Common myeloid progenitor, CD34-positive (primary cell): Measurements from ENCODE around the gene HSFX3. TPM values are rescaled to one million over a fixed set of nuclear protein-coding genes. Genes with fewer than 3 reads are reported as not detected.
"Not testable (repeated sequence)": the region's sequence is repeated elsewhere in the genome, so short reads cannot be mapped to it uniquely, and the experiment has no call there.

ENCODE experiments used
- CTCF ChIA-PET: fragments of 350-600 bp; sonication (Branson Sonifier 250); formaldehyde crosslinking; loops from one replicate; lab custom pipeline; 2021; ENCODE audit warnings: antibody characterized with exemption; lab: Charles Lee
- POLR2A ChIA-PET: fragments of 350-600 bp; sonication (Branson Sonifier 250); formaldehyde crosslinking; loops from one replicate; lab custom pipeline; 2021; ENCODE audit warnings: antibody characterized with exemption; lab: Charles Lee
- DNase-seq, 3 donors: peaks; one replicate each; pipeline versions ENCODE4 v3.0.0 to v3.0.0-alpha.2; 2013
- H3K27ac ChIP-seq, 2 experiments: 1 replicate in 1 of 2; 2 replicates in 1 of 2; pipeline ENCODE4 v1.7.0; 2013; ENCODE audit warnings: inconsistent platforms in 2 of 2, low read length in 2 of 2, mild to moderate bottlenecking in 2 of 2, low read depth in 1 of 2, moderate library complexity in 1 of 2; ENCODE audit not compliant: severe bottlenecking in 2 of 2, insufficient read depth in 1 of 2, poor library complexity in 1 of 2
- H3K27me3 ChIP-seq, 5 experiments: replicated peaks in 2 of 5; 1 replicate in 3 of 5; 2 replicates in 2 of 5; pipeline versions ENCODE4 v1.6.1 to v1.7.0; 2013; ENCODE audit warnings: low read length in 4 of 5, mild to moderate bottlenecking in 2 of 5, moderate library complexity in 2 of 5, inconsistent platforms in 1 of 5; ENCODE audit not compliant: insufficient read depth in 5 of 5, control insufficient read depth in 4 of 5
- H3K36me3 ChIP-seq, 4 experiments: 1 replicate in 2 of 4; 2 replicates in 2 of 4; pipeline versions ENCODE4 v1.6.1 to v1.7.0; 2013; ENCODE audit warnings: low read length in 3 of 4, control low read depth in 1 of 4, mild to moderate bottlenecking in 1 of 4; ENCODE audit not compliant: control insufficient read depth in 4 of 4, insufficient read depth in 4 of 4
- H3K4me1 ChIP-seq, 4 experiments: 1 replicate in 3 of 4; 2 replicates in 1 of 4; pipeline versions ENCODE4 v1.6.1 to v1.7.1; 2013; ENCODE audit warnings: low read length in 3 of 4, mild to moderate bottlenecking in 3 of 4, control low read depth in 1 of 4, inconsistent platforms in 1 of 4, moderate library complexity in 1 of 4; ENCODE audit not compliant: control insufficient read depth in 4 of 4, insufficient read depth in 4 of 4; ENCODE audit errors: control extremely low read depth in 1 of 4
- H3K4me3 ChIP-seq, 7 experiments: 1 replicate in 4 of 7; 2 replicates in 3 of 7; pipeline versions ENCODE4 v1.5.1 to v1.7.0; 2013; ENCODE audit warnings: mild to moderate bottlenecking in 7 of 7, low read length in 6 of 7, moderate library complexity in 6 of 7, inconsistent platforms in 2 of 7, low read depth in 2 of 7, control low read depth in 1 of 7; ENCODE audit not compliant: insufficient read depth in 4 of 7, control insufficient read depth in 1 of 7; ENCODE audit errors: extremely low read depth in 1 of 7
- H3K9me3 ChIP-seq, 5 experiments: 1 replicate in 4 of 5; 2 replicates in 1 of 5; pipeline versions ENCODE4 v1.6.1 to v1.7.1; 2013; ENCODE audit warnings: low read length in 4 of 5, mild to moderate bottlenecking in 2 of 5, inconsistent platforms in 1 of 5, low read depth in 1 of 5, moderate library complexity in 1 of 5; ENCODE audit not compliant: control insufficient read depth in 4 of 5, insufficient read depth in 2 of 5; ENCODE audit errors: control extremely low read depth in 1 of 5
- WGBS: methylation state at CpG from one replicate; pipeline ENCODE4 v1.1.5; 2013; ENCODE audit not compliant: insufficient coverage; 5-methylcytosine and 5-hydroxymethylcytosine counted together
- polyA plus RNA-seq: library from polyadenylated mRNA; unstranded; fragments of 120-200 nt; gene quantifications from one replicate; pipeline ENCODE4 v1.2.1, GENCODE V29; 2013

The HSFX3 gene
- polyA plus RNA-seq: not detected

GRCh38 chrX:149549701-149550100, at the start of gene HSFX3:
Gene HSFX3, minus strand, starts transcription at chrX:149549924. Its CDS starts 72 bp downstream, at chrX:149549852.
- no CpG with 5 or more reads among the region's 6 CpGs for whole genome bisulfite sequencing
- H3K9me3 ChIP-seq, H3K27me3 ChIP-seq, H3K36me3 ChIP-seq, DNase-seq, H3K27ac ChIP-seq, H3K4me3 ChIP-seq, H3K4me1 ChIP-seq, CTCF ChIA-PET, POLR2A ChIA-PET: not testable (repeated sequence)

- POLR2A ChIA-PET, H3K4me3 ChIP-seq, H3K4me1 ChIP-seq, CTCF ChIA-PET, H3K9me3 ChIP-seq, H3K36me3 ChIP-seq, DNase-seq, H3K27ac ChIP-seq, H3K27me3 ChIP-seq: not testable (repeated sequence)
- no CpG with 5 or more reads among the region's 11 CpGs for WGBS
Observed at GRCh38 chrX:149598603-149599002, 48.9 kb upstream of the HSFX3 start.

- CTCF ChIA-PET: not testable (repeated sequence)
Observed at GRCh38 chrX:149595943-149596342, 46.2 kb upstream of the HSFX3 start.

GRCh38 chrX:149595214-149595613, 45.5 kb upstream of the HSFX3 start, which contains the start of gene HSFX2:
Gene HSFX2, minus strand, starts transcription at chrX:149595314. Its CDS starts 614 bp downstream, at chrX:149594700.
- CTCF ChIA-PET: not testable (repeated sequence)

More at GRCh38 chrX:149595943-149596342, 46.2 kb upstream of the HSFX3 start:
- H3K4me1 ChIP-seq, H3K9me3 ChIP-seq, H3K36me3 ChIP-seq, H3K27me3 ChIP-seq, H3K27ac ChIP-seq, POLR2A ChIA-PET, DNase-seq, H3K4me3 ChIP-seq: not testable (repeated sequence)
- no CpG with 5 or more reads among the region's 7 CpGs for WGBS

GRCh38 chrX:149590993-149591392, 41.3 kb upstream of the HSFX3 start:
- H3K4me3 ChIP-seq, H3K4me1 ChIP-seq, DNase-seq, H3K27me3 ChIP-seq, H3K9me3 ChIP-seq, H3K36me3 ChIP-seq, POLR2A ChIA-PET, CTCF ChIA-PET, H3K27ac ChIP-seq: not testable (repeated sequence)
- WGBS: no CpG with 5 or more reads among the region's 7 CpGs

More at GRCh38 chrX:149595214-149595613, 45.5 kb upstream of the HSFX3 start, which contains the start of gene HSFX2:
- POLR2A ChIA-PET, H3K36me3 ChIP-seq, H3K4me3 ChIP-seq, DNase-seq, H3K27me3 ChIP-seq, H3K9me3 ChIP-seq, H3K27ac ChIP-seq, H3K4me1 ChIP-seq: not testable (repeated sequence)
- WGBS: no CpG with 5 or more reads among the region's 17 CpGs

- H3K4me3 ChIP-seq, H3K4me1 ChIP-seq, CTCF ChIA-PET, DNase-seq, POLR2A ChIA-PET, H3K27ac ChIP-seq, H3K36me3 ChIP-seq, H3K9me3 ChIP-seq, H3K27me3 ChIP-seq: not testable (repeated sequence)
- no CpG with 5 or more reads among the region's 12 CpGs for WGBS
Observed at GRCh38 chrX:149587359-149587758, 37.6 kb upstream of the HSFX3 start, which contains the start of gene MAGEA9B. Gene MAGEA9B, minus strand, starts transcription at chrX:149587459. Its CDS starts 4,280 bp downstream, at chrX:149583179.

- H3K4me1 ChIP-seq, H3K27ac ChIP-seq, H3K4me3 ChIP-seq, H3K36me3 ChIP-seq, H3K27me3 ChIP-seq, DNase-seq, CTCF ChIA-PET, POLR2A ChIA-PET, H3K9me3 ChIP-seq: not testable (repeated sequence)
- no CpG with 5 or more reads among the region's 17 CpGs for WGBS
Observed at GRCh38 chrX:149585631-149586030, 35.9 kb upstream of the HSFX3 start.
